ENCODE measurements around the gene CELSR1.

CELSR1 gene

DNA sequence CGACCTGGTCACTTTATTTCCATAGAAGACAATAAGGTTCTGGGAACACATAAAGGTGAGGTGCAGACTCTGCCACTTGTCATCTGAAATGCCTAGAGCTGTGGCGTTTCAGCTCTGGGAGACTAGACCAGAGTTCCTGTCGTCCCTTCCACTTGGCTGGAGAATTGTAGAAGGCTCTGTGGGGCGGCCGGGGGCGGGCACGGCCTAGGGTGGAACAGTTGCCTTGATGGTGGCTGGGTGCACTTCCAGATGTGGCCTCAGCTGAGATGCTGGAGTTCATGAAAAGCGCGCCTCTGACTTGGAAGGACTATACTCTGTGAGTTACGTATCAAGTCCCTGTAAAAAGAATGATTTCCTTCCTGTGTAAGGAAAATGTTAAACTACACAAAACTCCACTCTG lies 185.1 kb downstream of the CELSR1 start:
- TF ChIP-seq, protein P1, sequence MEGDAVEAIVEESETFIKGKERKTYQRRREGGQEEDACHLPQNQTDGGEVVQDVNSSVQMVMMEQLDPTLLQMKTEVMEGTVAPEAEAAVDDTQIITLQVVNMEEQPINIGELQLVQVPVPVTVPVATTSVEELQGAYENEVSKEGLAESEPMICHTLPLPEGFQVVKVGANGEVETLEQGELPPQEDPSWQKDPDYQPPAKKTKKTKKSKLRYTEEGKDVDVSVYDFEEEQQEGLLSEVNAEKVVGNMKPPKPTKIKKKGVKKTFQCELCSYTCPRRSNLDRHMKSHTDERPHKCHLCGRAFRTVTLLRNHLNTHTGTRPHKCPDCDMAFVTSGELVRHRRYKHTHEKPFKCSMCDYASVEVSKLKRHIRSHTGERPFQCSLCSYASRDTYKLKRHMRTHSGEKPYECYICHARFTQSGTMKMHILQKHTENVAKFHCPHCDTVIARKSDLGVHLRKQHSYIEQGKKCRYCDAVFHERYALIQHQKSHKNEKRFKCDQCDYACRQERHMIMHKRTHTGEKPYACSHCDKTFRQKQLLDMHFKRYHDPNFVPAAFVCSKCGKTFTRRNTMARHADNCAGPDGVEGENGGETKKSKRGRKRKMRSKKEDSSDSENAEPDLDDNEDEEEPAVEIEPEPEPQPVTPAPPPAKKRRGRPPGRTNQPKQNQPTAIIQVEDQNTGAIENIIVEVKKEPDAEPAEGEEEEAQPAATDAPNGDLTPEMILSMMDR (IDR thresholded peaks at IDR 0.05; ENCODE audit: low read depth, low read length, missing control alignments), result no peak
- no peak for DNase-seq (ENCODE audit: extremely low read depth, low read depth)
- no peak overlapping the region for H3K4me3 ChIP-seq (replicated peaks; ENCODE audit: low read depth, low read length)

DNA sequence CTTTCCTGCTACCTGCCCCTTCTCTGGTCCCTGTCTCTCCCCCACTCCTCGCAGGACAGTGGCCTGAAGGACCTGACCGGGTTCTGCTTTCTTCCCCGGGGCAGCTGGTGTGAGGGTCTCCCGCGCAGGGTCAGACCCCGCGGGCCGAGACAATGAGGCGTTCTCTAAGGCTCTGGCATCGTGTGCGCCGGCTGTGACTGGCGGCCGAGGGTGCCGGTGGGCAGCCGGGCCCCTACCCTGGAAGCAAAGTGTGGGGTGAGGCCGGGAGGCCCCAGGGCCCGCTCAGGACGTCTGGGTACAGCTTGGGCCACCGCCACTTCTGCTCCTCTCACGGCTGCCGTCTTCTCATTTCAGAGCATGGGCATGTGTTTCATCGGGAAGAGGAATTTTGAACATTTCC lies 185.7 kb downstream of the CELSR1 start:
- H3K4me3 ChIP-seq (replicated peaks; ENCODE audit: low read depth, low read length), result no peak overlapping the region
- TF ChIP-seq, protein P1 (IDR thresholded peaks at IDR 0.05; ENCODE audit: low read depth, low read length, missing control alignments), result no peak
- DNase-seq (ENCODE audit: extremely low read depth, low read depth), result no peak

DNA sequence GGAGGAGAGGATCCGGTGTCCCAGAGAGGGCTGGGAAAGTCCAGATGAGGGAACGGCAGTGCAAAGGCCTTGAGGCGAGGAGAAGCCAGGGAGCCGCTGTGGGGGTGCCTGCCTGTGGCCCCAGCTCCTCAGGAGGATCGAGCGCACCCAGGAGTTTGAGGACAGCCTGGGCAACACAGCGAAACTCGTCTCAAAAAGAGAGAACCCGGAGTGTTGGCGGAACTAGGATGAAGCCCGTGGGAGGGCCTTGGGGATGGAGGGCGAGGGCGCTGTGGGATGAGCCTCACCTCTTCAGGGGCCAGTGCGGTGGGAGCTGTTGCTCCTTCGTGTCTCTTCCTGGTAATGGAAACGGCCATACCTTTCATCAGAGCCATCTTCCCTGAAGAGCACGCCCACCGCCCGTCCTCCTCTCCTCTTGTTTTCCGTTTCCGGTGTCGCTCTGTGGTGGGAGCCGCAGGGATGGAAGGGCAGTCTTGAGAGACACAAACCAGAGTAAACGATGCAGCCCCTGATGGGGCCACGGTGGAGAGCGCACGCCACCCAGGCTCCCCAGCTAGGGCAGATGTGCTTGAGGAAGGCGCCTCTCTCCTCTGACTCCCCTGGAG lies 186.2 kb downstream of the CELSR1 start:
- TF ChIP-seq, protein P1 (IDR thresholded peaks at IDR 0.05; ENCODE audit: low read depth, low read length, missing control alignments), result no peak
- no peak overlapping the region for H3K4me3 ChIP-seq (replicated peaks; ENCODE audit: low read depth, low read length)
- DNase-seq (ENCODE audit: extremely low read depth, low read depth), result no peak

DNA sequence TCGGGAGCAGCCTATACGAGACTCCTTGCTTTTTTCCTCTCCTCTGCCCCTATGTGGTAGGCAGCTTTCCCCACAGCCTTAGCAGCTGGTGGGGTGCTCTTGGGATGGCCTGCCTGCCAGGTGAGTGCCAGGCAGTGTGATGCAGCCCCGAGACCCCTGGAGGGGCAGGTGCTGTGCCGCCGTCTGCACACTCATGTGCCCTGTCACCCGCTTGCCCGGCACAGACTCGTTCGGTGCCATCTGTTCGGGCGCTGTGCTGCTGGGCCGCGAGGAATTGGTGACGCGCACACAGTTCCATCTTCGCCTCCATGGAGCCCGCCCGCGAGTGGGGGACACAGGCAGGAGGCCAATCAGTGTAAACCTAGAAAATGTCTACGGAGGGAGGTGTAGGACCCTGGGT lies 186.8 kb downstream of the CELSR1 start:
- no peak overlapping the region for H3K4me3 ChIP-seq (replicated peaks; ENCODE audit: low read depth, low read length)
- TF ChIP-seq, protein P1 (IDR thresholded peaks at IDR 0.05; ENCODE audit: low read depth, low read length, missing control alignments), result no peak
- DNase-seq (ENCODE audit: extremely low read depth, low read depth), result no peak

DNA sequence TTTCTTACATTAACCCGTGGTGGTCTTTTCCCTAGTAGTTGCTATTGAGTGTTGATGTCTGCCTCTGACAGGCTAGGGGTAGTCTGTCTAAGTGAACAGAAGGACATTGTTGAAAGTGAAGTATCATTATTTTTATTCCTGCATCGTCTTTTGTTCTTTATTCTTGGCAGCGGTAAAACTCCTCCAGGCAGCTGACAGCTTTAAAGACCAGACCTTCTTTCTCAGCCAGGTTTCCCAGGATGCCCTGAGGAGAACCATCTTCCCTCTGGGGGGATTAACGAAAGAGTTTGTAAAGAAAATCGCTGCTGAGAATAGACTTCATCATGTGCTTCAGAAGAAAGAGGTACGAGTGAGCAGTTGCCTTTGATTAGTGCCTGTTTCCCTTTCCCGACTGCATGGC lies 187.3 kb downstream of the CELSR1 start:
- TF ChIP-seq, protein P1 (IDR thresholded peaks at IDR 0.05; ENCODE audit: low read depth, low read length, missing control alignments), result no peak
- no peak overlapping the region for H3K4me3 ChIP-seq (replicated peaks; ENCODE audit: low read depth, low read length)
- DNase-seq (ENCODE audit: extremely low read depth, low read depth), result no peak

DNA sequence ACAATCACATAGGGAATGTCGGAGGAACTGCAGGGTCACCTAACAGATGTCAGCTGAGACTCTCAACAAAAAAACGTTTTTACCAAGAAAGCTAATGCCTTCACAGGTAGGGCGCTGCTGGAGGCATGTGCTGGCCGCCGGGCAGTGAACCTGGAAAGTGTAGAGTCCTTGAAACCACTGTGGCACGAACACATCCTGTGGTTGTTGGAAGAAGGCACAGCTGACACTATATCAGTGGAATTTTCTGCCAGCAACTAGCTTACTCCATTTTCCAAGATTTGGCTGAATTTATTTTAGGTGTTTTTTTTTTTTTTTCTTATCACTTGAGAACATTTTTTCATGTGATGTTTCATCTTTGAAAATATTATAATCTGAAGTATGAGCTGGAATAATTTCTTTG lies 187.7 kb downstream of the CELSR1 start:
- no peak for DNase-seq (ENCODE audit: extremely low read depth, low read depth)
- no peak overlapping the region for H3K4me3 ChIP-seq (replicated peaks; ENCODE audit: low read depth, low read length)
- TF ChIP-seq, protein P1 (IDR thresholded peaks at IDR 0.05; ENCODE audit: low read depth, low read length, missing control alignments), result no peak

DNA sequence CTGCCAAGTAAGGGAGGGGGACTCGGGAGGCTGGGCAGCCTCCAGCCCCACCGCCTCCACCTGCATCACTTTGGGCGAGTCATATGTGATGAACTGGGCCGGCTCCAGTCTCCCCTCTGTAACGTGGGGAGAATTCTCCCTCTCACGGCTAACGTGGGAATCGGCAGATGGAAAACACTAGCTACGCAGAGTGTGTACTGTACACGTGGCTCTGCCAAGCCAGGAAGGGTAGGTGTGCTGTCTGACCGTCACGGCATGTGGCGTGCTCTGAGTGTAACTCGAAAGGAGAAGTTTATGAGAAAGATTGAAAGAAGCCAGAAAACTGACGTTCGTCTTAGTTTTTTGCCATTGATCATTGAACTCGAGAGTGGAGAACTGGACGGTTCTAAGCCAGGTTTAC lies 188.2 kb downstream of the CELSR1 start:
- TF ChIP-seq, protein P1 (IDR thresholded peaks at IDR 0.05; ENCODE audit: low read depth, low read length, missing control alignments), result no peak

More for the DNA sequence above, 188.2 kb downstream of the CELSR1 start:
- no peak for DNase-seq (ENCODE audit: extremely low read depth, low read depth)
- H3K4me3 ChIP-seq (replicated peaks; ENCODE audit: low read depth, low read length), result no peak overlapping the region
